GM12872 (cell line): ENCODE measurements around the gene HLA-B.

Source experiments
- TF ChIP-seq, protein P1 (sequence below): IDR thresholded peaks from 3 replicates; pipeline ENCODE4 v1.5.1; 2011; ENCODE audit warnings: low read depth, mild to moderate bottlenecking, low read length, moderate library complexity; ENCODE audit not compliant: insufficient read depth

Gene HLA-B

DNA sequence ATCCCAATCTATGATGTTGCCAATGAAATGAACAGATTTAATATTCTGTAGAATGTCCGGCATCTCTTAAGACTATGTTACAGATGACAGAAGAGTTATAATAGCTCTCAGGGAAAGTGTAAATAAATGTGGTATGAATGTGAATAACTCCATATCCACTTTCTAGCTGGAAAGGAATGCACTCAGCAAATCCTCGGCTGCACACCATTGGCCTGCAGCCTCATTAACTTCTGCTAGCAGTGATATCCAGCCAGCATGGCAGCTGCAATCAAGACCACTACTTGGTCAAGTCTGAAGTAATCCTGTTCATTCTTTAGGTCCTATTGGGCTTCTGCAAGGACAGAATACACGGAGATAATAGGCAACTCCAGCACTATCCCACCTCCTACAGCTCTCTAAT, 29.1 kb upstream of the HLA-B start:
- TF ChIP-seq, protein P1, sequence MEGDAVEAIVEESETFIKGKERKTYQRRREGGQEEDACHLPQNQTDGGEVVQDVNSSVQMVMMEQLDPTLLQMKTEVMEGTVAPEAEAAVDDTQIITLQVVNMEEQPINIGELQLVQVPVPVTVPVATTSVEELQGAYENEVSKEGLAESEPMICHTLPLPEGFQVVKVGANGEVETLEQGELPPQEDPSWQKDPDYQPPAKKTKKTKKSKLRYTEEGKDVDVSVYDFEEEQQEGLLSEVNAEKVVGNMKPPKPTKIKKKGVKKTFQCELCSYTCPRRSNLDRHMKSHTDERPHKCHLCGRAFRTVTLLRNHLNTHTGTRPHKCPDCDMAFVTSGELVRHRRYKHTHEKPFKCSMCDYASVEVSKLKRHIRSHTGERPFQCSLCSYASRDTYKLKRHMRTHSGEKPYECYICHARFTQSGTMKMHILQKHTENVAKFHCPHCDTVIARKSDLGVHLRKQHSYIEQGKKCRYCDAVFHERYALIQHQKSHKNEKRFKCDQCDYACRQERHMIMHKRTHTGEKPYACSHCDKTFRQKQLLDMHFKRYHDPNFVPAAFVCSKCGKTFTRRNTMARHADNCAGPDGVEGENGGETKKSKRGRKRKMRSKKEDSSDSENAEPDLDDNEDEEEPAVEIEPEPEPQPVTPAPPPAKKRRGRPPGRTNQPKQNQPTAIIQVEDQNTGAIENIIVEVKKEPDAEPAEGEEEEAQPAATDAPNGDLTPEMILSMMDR: no peak

DNA sequence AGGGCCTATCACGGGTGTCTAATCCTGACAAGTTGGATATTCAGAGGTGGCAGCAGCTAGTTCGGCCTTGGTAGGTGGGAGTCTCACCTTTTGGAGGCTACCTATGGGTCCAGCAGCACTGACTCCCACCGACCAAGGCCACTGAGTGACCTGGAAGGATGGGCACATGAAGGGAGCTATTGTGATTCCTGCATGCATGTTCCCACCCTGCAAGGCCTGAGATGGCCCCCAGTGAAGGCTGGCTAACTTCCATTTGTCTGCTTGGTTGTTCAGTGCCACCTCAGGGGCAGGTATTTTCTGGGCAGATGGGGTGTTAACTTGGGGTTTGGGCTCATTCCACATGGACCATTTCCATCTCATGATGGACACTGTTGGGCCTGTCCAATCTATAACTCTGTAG, 28.1 kb upstream of the HLA-B start:
- TF ChIP-seq, protein P1: no peak

DNA sequence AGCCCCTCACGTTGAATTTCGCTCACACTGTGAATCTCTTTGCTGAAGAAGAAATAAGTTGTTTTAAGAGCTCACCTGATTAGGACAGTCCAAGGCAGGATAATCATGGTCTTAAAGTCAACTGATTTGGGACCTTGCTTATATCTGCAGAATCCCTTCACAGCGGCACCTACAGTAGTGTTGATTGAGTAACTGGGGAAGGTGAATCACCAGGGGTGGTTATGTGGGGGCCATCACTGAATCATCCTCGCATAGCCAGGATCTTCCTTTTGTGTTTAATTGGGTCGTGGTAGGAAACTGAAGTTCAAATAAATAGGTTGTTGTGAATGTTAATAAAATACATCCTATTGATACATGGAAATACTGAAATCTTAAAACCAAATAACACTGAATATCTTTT, 26.2 kb upstream of the HLA-B start:
- TF ChIP-seq, protein P1: no peak

DNA sequence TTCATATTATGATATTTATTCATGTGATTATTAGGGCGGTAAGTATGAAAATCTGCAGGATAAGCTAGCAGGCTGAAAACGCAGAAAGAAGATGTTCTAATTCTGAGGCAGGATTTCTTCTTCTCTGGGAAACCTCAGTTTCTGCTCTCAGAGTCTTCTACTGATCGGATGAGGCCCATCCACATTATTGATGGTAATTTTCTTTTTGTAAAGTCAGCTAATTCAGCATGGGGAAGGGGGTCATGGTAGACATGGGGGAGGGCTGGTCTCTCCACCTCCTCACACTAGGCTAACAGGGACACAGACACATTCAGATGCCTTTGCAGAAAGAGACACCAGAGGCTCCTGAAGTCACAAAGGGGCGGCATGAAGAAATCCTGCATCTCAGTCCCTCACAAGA, 24.7 kb upstream of the HLA-B start:
- TF ChIP-seq, protein P1: no peak

DNA sequence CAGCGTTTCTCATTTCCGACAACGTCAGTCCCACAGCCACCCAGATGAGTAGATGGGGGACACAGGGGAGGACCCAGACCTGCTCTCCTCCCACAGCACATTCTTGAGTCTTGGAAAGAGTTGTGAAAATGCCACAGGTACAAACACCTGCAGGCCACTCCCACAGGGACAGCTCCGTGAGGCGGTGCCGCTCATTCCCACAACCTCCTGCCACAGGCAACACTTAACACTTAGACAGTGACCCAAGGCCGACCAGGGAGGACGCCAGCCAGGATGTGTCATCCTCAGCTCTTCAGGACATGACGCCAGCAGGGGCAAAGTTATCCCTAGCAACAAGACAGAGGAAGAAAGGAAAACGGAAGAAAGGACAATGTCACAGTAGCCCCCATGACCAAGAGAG, 22.9 kb upstream of the HLA-B start:
- TF ChIP-seq, protein P1: no peak

DNA sequence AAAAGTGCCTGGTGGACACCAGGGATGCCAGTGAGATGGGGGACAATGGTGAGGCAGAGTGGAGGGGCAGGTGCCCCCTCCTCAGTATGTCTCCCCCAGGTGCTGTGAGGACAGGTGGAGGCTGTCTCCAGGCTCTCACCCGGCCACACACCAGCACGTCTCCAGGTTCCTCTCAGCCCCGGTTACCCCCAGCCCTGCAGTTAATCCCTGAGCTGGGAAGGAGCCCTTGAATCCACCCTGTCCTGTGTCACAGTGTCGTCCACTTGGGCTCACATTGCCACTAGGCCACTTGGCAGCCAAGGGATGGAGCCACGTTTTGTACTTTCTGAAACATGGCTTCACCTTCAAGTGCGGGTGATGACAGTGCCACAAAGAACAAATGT, 21.7 kb upstream of the HLA-B start:
- TF ChIP-seq, protein P1: no peak

DNA sequence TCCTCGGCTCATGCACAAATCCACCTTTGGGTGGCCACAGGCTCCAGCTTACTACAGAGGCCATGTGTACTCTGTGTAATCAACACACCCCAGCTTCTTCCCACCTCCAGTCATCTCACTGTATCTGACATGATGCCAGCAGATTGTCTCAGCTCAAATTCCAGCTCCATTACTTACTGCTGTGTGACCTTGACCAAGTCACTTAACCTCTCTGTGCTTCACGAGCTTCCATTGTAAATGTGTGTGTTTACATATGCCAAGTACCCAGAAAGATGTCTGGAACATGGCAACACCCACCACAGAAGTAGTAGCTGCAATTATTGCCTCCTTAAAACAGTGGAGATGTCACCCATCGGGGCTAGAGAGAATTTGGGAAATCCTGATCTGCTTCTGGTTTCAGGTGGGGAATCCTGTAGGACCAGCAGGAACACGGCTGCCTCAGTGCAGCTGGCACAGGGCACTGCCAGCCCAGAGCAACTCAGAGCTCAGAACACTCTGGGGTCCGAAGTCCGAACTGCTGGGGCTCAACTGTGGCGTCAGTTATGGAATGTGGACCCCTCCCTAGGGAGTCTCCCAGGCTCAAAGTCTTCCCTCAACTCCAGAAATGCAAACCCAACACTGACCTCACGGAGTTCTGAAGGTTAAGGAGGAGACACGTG, 21.2 kb upstream of the HLA-B start:
- TF ChIP-seq, protein P1: no peak
